Natural killer cell treated with Interleukin-12 subunit alpha and Interleukin-12 subunit beta and Interleukin-15 and Interleukin-18, amount 100 ng/mL, for 72 hours (primary cell): ENCODE measurements around the gene SCGB3A1. TPM values are rescaled to one million over a fixed set of nuclear protein-coding genes. Genes with fewer than 3 reads are reported as not detected.

Source experiments
- ATAC-seq, 2 donors: fragments of 150-1000 bp; cut with Tn5 transposase in 1 of 2; sonication (Bioruptor Pico), chemical (Tn5 transposase) in 1 of 2; 2 replicates each; pipeline ENCODE4 v1.10.0; 2021
- DNase-seq: peaks from one replicate; pipeline ENCODE4 v3.0.0; 2022; ENCODE audit warnings: low spot score
- H3K27ac Mint-ChIP-seq, 2 donors: 1 replicate in 1 of 2; 2 replicates in 1 of 2; pipeline ENCODE4 v1.8.0; 2022; ENCODE audit warnings: mixed read lengths in 2 of 2, mild to moderate bottlenecking in 1 of 2, moderate library complexity in 1 of 2
- H3K27me3 Mint-ChIP-seq, 2 donors: 1 replicate in 1 of 2; 2 replicates in 1 of 2; pipeline ENCODE4 v1.8.0; 2022; ENCODE audit warnings: mixed read lengths in 2 of 2
- H3K36me3 Mint-ChIP-seq: one replicate; pipeline ENCODE4 v1.8.0; 2022; ENCODE audit warnings: mixed read lengths
- H3K4me1 Mint-ChIP-seq, 2 donors: 1 replicate in 1 of 2; 2 replicates in 1 of 2; pipeline ENCODE4 v1.8.0; 2022; ENCODE audit warnings: low read depth in 2 of 2, mixed read lengths in 2 of 2, mild to moderate bottlenecking in 1 of 2
- H3K4me3 Mint-ChIP-seq: one replicate; pipeline ENCODE4 v1.8.0; 2022; ENCODE audit warnings: mixed read lengths
- H3K9me3 Mint-ChIP-seq: 2 replicates; pipeline ENCODE4 v1.8.0; 2022; ENCODE audit warnings: mixed read lengths
- total RNA-seq, 2 donors: library from RNA; stranded (reverse); gene quantifications; one replicate each; pipeline ENCODE4 v1.2.3, GENCODE V29; 2022

The SCGB3A1 gene
- total RNA-seq, 2 donors from 2014 or later, result not detected

DNA sequence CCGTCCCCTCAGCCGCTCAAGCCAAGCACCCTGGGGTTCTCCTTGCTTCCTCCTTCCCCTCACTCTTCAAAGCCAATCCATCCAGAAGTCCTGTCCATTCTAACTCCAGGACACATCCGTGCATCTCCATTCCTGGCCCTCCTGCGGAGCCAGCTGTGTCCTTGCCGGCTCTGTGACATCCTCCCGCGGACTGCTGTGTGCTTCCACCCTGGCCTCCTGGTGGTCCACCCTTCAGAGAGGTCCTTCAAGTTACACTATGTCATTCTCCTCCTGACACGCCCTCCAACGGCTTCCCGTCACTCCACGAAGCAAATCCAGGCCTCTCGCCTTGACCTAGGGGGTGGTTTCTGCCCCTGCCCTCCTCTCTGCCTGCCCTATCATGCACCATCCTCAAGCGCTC is 13.0 kb upstream of the SCGB3A1 start:
- Mint-ChIP-seq H3K4me1 (peaks cover 0 to 10% of the 10 kb centered on the region in 2 donors), H3K27me3 (peaks cover 0 to 13% of the 10 kb centered on the region in 2 donors), H3K4me3 (no peak overlapping the region), H3K36me3 (no peaks in the 10 kb centered on the region), H3K9me3 (no peaks in the 10 kb centered on the region), H3K27ac (no peak overlapping the region)
- DNase-seq (peak; percentile 26), ATAC-seq (no peak)

DNA sequence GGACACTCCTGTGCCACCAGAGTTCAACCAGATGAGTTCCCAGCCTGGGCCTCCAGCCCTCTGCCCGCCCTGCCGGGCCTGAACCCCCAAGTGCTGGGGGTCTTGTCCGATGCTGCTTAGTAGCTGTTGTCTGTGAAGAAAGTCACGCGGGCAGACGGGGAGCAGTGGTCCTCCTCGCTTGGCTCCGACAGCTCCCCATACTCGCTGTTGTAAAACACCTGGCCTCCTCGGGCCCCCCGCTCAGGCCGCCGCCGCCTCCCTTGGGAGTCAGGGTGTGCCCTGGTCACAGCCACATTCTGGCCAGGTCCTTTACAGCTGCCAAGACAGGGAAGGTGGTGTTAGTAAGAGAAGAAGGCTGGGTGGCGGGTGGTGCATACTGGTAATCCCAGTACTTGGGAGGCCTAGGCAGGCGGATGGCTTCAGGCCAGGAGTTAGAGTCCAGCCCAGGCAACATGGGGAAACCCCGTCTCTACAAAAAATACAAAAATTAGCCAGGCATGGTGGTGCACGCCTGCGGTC is 11.8 kb upstream of the SCGB3A1 start:
- Mint-ChIP-seq H3K27me3 (peaks cover 0 to 13% of the 10 kb centered on the region in 2 donors), H3K9me3 (no peaks in the 10 kb centered on the region), H3K36me3 (no peaks in the 10 kb centered on the region), H3K4me3 (no peak overlapping the region), H3K27ac (no peak overlapping the region), H3K4me1 (peaks cover 0 to 10% of the 10 kb centered on the region in 2 donors)
- ATAC-seq (peak in 1 of 2 donors; percentile 9), DNase-seq (peak; percentile 44)

DNA sequence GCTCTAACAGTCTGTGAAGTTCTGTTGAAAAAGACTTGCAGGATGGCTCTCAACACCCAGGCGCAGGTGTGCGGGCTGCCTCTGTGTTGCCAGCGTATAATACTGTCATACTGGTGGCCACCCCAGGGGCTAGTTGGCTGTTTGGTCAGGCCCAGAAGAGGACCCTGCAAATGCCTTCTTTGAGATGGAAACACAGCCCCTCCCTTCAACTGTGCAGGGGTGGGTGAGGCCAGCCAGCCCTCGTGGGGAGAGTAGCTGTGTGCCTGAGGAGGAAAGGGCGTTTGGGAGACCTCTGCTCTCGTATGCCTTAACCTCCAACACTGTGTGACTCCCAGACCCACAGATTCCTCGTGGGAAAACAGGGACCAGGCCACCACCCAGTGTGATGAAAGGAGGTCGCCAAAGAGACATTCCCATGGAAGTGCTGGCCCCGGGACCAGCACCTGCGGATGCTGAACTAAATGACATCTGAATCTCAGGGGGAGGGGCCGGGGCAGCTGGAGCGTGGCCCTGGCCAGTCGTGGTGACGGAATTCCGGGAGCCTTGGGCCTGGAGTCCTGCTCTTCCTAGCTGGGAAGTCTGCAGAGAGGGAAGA is 11.3 kb upstream of the SCGB3A1 start:
- ATAC-seq (no peak), DNase-seq (peak; percentile 41)
- peaks cover 0 to 13% of the 10 kb centered on the region in 2 donors for H3K27me3 Mint-ChIP-seq
- peaks cover 0 to 10% of the 10 kb centered on the region in 2 donors for H3K4me1 Mint-ChIP-seq
- H3K27ac Mint-ChIP-seq, result no peak overlapping the region
- no peaks in the 10 kb centered on the region for H3K9me3 Mint-ChIP-seq
- H3K4me3 Mint-ChIP-seq, result no peak overlapping the region
- no peaks in the 10 kb centered on the region for H3K36me3 Mint-ChIP-seq

DNA sequence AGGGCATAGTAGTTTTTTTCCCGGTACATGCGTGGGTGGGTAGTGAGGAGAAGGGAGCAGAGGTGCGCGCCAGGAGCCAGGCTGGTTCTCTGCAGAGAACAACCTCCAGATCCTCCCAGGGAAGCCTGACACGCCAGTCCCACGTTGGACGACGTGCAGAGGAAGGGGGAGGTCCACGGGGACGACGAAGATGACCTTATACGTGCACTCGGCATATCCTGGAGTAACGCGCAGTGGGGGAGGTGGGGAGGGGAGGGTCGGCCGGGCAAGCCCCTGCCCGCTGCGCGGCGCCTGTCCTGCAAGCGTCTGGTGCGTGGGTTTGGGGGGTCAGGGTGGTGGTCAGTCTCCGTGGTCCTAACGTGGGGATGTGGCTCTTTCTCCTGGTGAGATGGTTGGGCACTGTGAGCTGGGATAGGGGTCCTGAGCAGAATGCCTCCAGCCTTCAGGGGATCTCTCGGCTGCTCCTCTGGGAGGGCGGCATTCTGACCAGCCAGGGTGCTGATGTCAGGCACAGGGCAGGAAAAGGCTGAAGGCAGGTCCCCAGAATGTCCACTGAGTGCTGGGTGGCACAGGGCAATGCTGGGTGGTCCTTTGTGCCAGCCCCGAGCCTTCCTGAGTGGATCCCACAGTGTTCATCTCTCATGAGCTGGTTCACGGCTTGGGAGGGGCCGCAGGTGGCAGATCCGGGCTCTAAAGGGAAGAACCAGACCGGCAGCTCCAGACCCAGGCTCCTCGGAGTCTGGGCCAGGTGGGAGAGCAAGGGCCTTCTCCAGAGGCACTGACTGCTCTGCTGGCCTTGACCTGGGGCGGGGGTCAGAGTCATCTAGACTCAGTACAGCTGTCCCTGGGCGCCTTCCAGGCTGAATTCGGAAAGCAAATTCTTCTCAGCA is 10.5 kb upstream of the SCGB3A1 start:
- Mint-ChIP-seq H3K9me3 (no peaks in the 10 kb centered on the region), H3K27ac (no peak overlapping the region), H3K27me3 (peaks cover 0 to 13% of the 10 kb centered on the region in 2 donors), H3K36me3 (no peaks in the 10 kb centered on the region), H3K4me1 (peaks cover 0 to 10% of the 10 kb centered on the region in 2 donors), H3K4me3 (no peak overlapping the region)
- ATAC-seq (no peak), DNase-seq (peak; percentile 46)

DNA sequence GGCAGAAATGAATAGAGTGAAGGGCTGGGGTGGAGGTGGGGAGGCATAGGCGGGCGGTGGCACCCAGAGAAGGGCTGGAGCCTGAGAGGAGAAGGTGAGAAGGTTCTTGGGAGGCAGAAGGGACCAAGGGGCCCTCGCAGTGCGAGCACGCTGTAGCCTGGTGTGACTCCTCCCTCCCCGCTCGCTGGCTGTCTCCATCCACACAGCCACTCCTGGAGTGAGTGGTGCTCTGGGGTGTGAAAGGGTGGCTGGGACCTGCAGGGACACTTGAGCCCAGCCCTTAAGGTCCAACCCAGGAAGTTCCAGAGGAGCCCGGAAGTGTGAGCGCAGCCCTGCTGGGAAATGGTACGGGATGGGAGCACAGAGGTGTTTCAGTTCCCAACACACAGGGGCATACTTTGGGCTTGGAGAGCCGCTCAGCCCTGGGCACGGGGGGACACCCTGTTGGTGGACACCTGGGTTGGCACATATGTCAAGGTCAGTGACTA is 9.3 kb upstream of the SCGB3A1 start:
- Mint-ChIP-seq H3K9me3 (no peaks in the 10 kb centered on the region), H3K4me1 (peaks cover 0 to 4% of the 10 kb centered on the region in 2 donors), H3K36me3 (no peaks in the 10 kb centered on the region), H3K27me3 (peaks cover 0 to 8% of the 10 kb centered on the region in 2 donors), H3K27ac (no peak overlapping the region), H3K4me3 (no peak overlapping the region)
- DNase-seq (peak; percentile 57), ATAC-seq (no peak)

DNA sequence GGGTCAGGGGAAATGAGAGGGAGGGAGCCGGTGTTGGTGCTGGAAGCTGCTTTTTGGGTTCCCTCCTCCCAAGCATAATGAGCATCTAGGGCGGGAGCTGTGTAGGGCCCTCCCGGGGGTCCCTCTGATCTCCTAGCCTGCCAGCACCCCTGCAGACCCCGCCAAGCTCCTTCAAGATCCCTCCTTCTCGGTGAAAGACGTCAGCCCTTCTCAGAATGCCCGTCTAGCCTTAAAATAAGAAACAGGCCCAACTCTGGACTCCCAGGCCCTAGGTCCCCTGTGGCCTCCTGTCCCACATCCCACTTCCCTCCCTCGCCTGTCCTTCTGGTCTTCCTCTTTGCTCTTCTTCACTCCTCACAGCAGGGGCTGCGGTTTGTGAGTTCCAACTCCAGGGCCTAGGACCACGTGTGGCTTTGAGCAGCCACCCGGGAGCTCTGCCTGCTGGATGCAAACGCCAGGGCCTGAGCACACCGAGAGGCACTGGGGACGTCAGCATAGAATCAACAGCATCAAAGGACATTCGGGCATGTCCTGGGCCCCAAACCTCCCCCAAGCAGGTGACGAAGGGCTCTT is 8.8 kb upstream of the SCGB3A1 start:
- H3K27ac Mint-ChIP-seq, result no peak overlapping the region
- H3K9me3 Mint-ChIP-seq, result no peaks in the 10 kb centered on the region
- peaks cover 0 to 6% of the 10 kb centered on the region in 2 donors for H3K27me3 Mint-ChIP-seq
- no peaks in the 10 kb centered on the region for H3K36me3 Mint-ChIP-seq
- no peak overlapping the region for H3K4me3 Mint-ChIP-seq
- peaks cover 0 to 4% of the 10 kb centered on the region in 2 donors for H3K4me1 Mint-ChIP-seq
- DNase-seq (peak; percentile 48), ATAC-seq (no peak)

DNA sequence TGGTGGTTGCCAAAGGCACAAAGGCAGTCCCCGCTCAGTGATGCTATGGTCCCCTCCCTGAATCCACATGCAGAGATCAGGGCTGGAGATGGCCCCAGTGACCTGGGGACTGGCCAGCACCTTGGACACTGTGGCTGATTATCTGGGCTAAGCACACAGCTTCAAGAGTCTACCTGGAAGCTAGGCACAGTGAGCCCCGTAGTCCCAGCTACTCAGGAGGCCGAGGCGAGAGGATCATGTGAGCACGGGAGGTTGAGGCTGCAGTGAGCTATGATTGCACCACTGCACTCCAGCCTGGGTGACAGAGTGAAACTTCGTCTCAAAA is 8.3 kb upstream of the SCGB3A1 start:
- Mint-ChIP-seq H3K9me3 (no peaks in the 10 kb centered on the region), H3K27me3 (peaks cover 0 to 6% of the 10 kb centered on the region in 2 donors), H3K27ac (no peak overlapping the region), H3K4me3 (no peak overlapping the region), H3K36me3 (no peaks in the 10 kb centered on the region), H3K4me1 (peaks cover 0 to 4% of the 10 kb centered on the region in 2 donors)
- peak; percentile 54 for DNase-seq
- ATAC-seq, result no peak

DNA sequence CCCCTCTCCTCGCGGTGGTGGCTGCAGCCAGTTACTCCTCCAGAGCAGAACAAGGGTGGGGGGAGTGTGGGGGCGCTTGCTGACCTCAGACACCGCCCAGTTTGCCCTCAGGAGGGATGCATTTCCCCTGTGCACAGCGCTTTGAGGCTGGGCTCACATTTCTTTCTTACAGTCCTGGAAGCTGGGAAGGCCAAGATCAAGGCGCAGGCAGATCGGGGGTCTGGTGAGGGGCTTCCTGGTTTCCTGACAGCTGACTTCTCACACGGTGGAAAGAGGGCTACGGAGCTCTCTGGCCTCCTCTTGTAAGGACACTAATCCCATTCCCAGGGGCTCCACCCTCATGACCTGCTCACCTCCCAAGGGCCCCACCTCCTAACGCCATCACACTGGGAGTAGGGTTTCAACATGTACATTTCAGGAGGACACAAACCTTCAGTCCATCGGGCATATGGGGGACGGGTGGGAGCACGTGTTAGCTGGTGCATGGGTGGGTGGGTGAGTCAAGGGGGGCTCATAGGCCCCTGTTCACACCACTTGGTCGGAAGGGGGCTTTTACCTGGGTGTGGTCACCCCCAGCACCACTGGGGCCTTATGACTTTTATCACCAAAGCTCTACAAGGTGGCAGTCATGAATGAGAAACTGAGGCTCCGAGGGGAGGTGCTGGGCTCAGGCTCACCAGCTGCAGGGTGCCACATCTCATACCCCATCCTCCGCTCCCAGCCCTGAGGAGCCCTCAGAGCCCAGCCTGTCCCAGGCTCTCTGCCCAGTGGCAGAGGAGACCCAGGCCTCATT is 7.7 kb upstream of the SCGB3A1 start:
- DNase-seq, result peak; percentile 37
- ATAC-seq, result no peak
- H3K4me3 Mint-ChIP-seq, result no peak overlapping the region
- H3K27ac Mint-ChIP-seq, result no peak overlapping the region
- no peaks in the 10 kb centered on the region for H3K36me3 Mint-ChIP-seq
- peaks cover 0 to 2% of the 10 kb centered on the region in 2 donors for H3K27me3 Mint-ChIP-seq
- no peaks in the 10 kb centered on the region for H3K4me1 Mint-ChIP-seq
- H3K9me3 Mint-ChIP-seq, result no peaks in the 10 kb centered on the region

DNA sequence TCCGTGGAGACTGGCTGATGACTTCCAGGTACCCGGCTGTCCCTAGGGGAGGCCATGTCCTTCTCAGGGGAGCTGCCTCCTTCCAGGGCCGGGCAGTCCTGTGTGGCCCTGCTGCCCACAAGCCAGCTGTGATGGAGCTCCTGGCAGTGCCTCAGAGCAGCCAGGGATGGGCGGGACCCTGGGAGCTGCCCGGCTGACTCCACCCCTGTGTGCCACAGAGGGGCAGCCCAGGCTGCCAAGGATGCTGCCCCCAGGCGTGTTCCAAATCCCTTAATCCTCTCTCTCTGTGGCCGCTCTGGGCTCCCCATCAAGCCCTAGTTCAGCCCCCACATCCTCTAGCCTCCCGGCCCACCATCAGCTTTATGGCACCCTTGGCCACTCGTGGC is 7.0 kb upstream of the SCGB3A1 start:
- no peaks in the 10 kb centered on the region for H3K4me1 Mint-ChIP-seq
- no peak for DNase-seq
- no peak for ATAC-seq

DNA sequence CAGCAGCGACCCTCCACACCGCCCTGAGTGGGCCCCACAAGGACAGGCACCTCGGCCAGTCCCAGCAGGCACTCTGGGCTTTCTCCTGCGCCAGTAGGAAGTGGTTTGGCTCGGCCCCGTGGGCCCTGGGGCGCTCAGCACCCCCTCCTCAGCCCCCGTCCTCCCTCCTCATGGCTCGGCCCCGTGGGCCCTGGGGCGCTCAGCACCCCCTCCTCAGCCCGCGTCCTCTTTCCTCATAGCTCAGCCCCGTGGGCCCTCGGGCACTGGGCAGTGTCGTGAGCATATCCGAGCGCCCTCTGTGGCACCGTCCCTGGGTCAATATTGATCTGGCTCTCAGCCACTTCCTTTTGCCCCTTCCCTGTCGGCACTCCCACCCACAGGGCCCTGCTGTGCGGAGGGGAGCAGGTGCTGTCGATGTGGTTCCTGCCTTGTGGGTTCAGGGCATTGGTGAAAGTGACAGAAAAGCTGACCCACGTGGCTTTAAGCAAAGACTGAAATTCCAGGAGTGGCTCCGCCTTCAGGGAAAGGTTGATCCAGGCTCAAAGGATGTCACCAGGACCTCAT is 5.5 kb upstream of the SCGB3A1 start:
- H3K4me3 Mint-ChIP-seq, result no peak overlapping the region
- peaks cover 10 to 14% of the 10 kb centered on the region in 2 donors for H3K27me3 Mint-ChIP-seq
- DNase-seq, result peak; percentile 44

More for the DNA sequence above, 7.0 kb upstream of the SCGB3A1 start:
- H3K27ac Mint-ChIP-seq, result no peak overlapping the region
- peaks cover 0 to 5% of the 10 kb centered on the region in 2 donors for H3K27me3 Mint-ChIP-seq
- H3K4me3 Mint-ChIP-seq, result no peak overlapping the region
- H3K9me3 Mint-ChIP-seq, result no peaks in the 10 kb centered on the region
- H3K36me3 Mint-ChIP-seq, result no peaks in the 10 kb centered on the region

DNA sequence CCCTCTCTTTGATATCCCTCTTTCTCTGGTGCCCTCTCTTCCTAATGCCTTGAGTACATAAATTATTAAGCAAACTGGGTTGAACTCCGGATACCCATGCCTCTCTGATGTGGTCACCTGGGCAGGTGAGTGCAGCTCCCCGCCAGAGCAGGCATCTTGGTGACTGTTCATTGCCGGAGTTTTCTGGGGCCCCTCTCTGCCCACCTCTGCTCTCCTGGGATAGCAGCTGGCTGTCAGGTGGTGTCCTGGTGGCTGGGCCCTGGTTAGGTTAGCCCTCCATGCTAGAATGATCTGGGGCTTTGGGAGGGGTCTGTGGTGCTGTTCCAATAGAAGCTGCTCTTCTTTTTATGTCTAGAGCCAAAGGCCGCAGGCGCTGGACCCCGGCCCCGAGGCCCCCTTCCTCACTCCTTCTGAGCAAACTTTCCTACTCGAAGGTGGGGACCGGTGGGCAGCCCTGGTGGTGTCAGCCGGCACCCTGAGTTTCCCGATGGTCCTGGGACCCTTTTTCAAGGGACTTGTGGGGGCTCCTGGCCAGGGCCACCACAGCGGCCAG is 4.9 kb upstream of the SCGB3A1 start:
- no peak overlapping the region for H3K4me3 Mint-ChIP-seq
- H3K27me3 Mint-ChIP-seq, result peaks cover 10 to 12% of the 10 kb centered on the region in 2 donors
- no peak for DNase-seq
- H3K36me3 Mint-ChIP-seq, result peaks cover 5% of the 10 kb centered on the region
- ATAC-seq, result no peak
- H3K9me3 Mint-ChIP-seq, result no peaks in the 10 kb centered on the region
- no peak overlapping the region for H3K27ac Mint-ChIP-seq
- H3K4me1 Mint-ChIP-seq, result peaks cover 0 to 4% of the 10 kb centered on the region in 2 donors

More for the DNA sequence above, 5.5 kb upstream of the SCGB3A1 start:
- H3K9me3 Mint-ChIP-seq, result no peaks in the 10 kb centered on the region
- H3K27ac Mint-ChIP-seq, result no peak overlapping the region
- peaks cover 5% of the 10 kb centered on the region for H3K36me3 Mint-ChIP-seq
- peaks cover 0 to 4% of the 10 kb centered on the region in 2 donors for H3K4me1 Mint-ChIP-seq
- ATAC-seq, result peak in 1 of 2 donors; percentile 7

DNA sequence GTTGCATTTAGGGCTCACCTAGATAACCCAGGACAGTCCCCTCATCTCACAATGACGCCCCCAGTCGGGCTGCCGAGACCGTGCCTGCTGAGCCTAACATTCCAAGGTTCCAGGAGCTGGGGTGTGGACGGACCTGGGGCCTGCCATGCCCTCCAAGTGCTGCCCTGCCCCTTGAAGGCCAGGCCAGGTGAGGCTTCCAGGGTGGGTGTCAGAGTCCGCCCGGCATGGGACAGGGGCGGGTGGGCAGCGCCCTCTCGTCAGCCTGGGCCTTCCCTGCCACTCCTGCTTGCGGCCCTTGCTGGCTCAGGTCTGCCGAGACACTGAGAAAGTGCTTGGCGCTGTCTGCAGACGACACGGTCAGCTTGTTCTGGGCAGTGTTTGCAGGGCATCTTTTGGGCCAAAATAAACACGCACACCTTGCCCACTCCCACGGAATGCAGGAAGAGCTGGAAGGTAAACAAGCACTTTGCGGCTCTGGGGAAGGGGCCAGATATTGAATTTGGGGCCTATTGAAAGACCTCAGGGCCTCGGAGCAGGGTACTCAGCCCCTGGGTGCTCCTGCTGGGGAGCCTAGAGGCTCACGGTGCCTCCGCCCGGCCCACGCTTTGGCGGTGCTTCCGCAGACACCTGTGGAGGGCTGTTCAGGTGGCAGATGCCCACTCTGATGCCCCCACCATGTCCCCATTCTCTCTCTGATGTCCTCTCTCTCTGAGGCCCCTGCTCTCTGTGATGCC is 4.2 kb upstream of the SCGB3A1 start:
- no peak overlapping the region for H3K27ac Mint-ChIP-seq
- ATAC-seq (no peak), DNase-seq (no peak)

More for the DNA sequence above, 4.2 kb upstream of the SCGB3A1 start:
- no peaks in the 10 kb centered on the region for H3K9me3 Mint-ChIP-seq
- peaks cover 10 to 12% of the 10 kb centered on the region in 2 donors for H3K27me3 Mint-ChIP-seq
- peaks cover 0 to 4% of the 10 kb centered on the region in 2 donors for H3K4me1 Mint-ChIP-seq
- H3K36me3 Mint-ChIP-seq, result peaks cover 5% of the 10 kb centered on the region
- H3K4me3 Mint-ChIP-seq, result no peak overlapping the region
